GM20000 (cell line): ENCODE results near the gene TENT5C.
"Not testable (repeated sequence)": the region's sequence is repeated elsewhere in the genome, so short reads cannot be mapped to it uniquely, and the experiment has no call there.

ENCODE experiments used
- DNase-seq: peaks from one replicate; pipeline ENCODE4 v3.0.0; 2012; ENCODE audit warnings: low spot score
- TF ChIP-seq, protein P1 (sequence below): IDR thresholded peaks from 2 replicates; pipeline ENCODE4 v1.5.1; 2012; ENCODE audit warnings: mild to moderate bottlenecking, control low read depth; ENCODE audit errors: extremely low read depth, missing control alignments

The TENT5C gene

GRCh38 chr1:117605774-117606648 is at the start of gene TENT5C:
Gene TENT5C (plus strand): TSS chr1:117606048. CDS start chr1:117622869, 16,821 bp downstream.
- TF ChIP-seq, protein P1, sequence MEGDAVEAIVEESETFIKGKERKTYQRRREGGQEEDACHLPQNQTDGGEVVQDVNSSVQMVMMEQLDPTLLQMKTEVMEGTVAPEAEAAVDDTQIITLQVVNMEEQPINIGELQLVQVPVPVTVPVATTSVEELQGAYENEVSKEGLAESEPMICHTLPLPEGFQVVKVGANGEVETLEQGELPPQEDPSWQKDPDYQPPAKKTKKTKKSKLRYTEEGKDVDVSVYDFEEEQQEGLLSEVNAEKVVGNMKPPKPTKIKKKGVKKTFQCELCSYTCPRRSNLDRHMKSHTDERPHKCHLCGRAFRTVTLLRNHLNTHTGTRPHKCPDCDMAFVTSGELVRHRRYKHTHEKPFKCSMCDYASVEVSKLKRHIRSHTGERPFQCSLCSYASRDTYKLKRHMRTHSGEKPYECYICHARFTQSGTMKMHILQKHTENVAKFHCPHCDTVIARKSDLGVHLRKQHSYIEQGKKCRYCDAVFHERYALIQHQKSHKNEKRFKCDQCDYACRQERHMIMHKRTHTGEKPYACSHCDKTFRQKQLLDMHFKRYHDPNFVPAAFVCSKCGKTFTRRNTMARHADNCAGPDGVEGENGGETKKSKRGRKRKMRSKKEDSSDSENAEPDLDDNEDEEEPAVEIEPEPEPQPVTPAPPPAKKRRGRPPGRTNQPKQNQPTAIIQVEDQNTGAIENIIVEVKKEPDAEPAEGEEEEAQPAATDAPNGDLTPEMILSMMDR, result no peak
- DNase-seq, result peak; percentile 97

GRCh38 chr1:117556341-117556740 is 49.5 kb upstream of the TENT5C start:
- TF ChIP-seq, protein P1, result no peak
- no peak for DNase-seq

- TF ChIP-seq, protein P1, result no peak
- no peak for DNase-seq
Observed at GRCh38 chr1:117556976-117557375, 48.9 kb upstream of the TENT5C start.

- DNase-seq, result not testable (repeated sequence)
Observed at GRCh38 chr1:117558451-117558850, 47.4 kb upstream of the TENT5C start.

DNA sequence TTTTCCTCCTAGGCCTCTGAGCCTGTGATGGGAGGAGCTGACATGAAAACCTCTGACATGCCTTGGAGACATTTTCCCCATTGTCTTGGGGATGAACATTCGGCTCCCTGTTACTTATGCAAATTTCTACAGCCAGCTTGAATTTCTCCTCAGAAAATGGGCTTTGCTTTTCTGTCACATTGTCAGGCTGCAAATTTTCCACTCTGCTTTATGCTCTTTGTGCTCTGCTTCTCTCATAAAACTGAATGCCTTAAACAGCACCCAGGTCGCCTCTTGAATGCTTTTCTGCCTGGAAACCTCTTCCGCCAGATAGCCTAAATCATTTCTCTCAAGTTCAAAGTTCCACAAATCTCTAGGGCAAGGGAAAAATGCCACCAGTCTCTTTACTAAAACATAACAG is 46.7 kb upstream of the TENT5C start:
- TF ChIP-seq, protein P1, result no peak
- DNase-seq, result no peak

GRCh38 chr1:117559985-117560384 is 45.9 kb upstream of the TENT5C start:
- TF ChIP-seq, protein P1, result no peak
- DNase-seq, result no peak

DNA sequence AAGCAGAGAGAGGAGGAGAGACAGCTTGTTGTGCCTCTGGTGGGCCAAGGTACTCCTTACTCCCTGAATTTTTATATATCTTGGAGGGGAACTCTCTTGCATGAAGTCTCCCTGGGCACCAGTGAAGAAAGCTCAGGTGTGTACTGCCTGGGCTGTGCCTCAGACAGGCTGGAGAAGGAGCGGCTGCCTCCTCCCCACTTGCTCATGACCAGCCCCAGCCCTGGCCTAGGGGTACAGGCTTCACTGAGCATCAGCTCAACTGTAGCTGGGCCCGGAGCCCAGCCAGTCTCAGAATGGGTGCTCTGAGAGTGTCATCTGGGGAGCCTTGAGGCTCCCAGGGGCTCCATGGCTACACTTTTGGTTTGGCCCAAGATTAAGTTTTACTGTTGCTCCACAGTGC is 44.8 kb upstream of the TENT5C start:
- TF ChIP-seq, protein P1, result no peak
- no peak for DNase-seq

GRCh38 chr1:117561551-117561950 is 44.3 kb upstream of the TENT5C start:
- no peak for DNase-seq
- TF ChIP-seq, protein P1, result no peak
